Measurements from ENCODE around the gene AQP1. TPM values are rescaled to one million over a fixed set of nuclear protein-coding genes. Genes with fewer than 3 reads are reported as not detected.
A peak's percentile ranks its signal among the peaks of the same experiment; 100 is the strongest.

Gene AQP1
- polyA plus RNA-seq, 1 experiment = 0.32 TPM

DNA sequence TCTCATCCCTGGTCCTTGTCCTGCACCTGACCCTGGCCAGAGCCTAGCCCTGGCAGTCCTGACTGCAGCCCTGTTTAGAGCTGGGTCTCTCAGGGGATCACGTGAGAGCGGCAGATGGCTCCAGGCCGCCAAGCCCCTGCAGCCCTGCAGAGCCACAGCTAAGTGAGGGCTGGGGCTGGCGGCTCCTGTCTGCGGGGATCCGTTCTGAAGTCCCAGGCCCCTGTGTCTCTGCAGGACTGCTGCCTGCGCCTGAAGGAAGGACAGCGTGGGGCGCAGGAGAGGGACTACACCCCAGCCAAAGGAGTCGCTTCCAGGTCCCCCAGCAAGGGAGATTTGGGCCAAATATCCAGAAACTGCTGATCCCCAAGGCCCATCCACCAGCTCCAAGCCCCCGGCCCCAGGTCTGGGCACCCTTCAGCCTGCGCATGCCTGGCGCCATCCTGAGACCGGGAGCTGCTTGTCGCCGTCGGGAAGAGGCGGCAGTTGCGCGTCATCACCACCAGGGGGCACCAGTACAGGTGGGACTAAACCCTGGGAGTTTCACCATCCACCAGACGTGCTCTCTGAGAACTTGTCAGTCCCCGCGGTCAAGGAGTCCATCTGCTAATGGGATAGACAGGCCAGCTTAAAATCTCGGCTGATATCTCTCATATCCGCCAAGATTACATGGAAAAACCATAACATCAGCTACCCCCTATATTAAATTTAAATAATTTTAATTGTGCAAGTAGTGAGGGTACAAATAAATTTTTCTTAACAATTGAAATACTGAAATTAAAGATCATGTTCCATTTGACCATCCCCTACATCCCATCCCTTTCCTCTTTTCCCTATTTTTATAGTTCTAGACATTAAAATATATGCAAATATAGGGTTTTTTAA lies 27.0 kb downstream of the AQP1 start:
- Histone ChIP-seq H3K9me3 (ENCODE audit: control insufficient read depth, insufficient read depth, low read length) (no peaks in the 10 kb centered on the region), H3K4me3 (ENCODE audit: low read depth, low read length) (no peak overlapping the region; the same call in 1 of the 2 replicates), H3K27ac (ENCODE audit: low read depth, low read length) (no peak overlapping the region), H3K27me3 (ENCODE audit: control insufficient read depth, insufficient read depth, low read length) (peaks cover 25% of the 10 kb centered on the region)
- CTCF ChIA-PET = interaction anchor here (0.6 to 2.7 kb wide), 64 partner anchors 8 to 219 kb away, joined by 3 to 42 read pairs (median 5); partner anchors contain the start of genes AQP1 and GHRHR
- peak; percentile 32 for DNase-seq (ENCODE audit: low read depth, low spot score)
- POLR2A ChIA-PET = no interaction called here
- peak; percentile 97 for TF ChIP-seq CTCF (IDR thresholded peaks at IDR 0.05; ENCODE audit: low read depth, low read length)

DNA sequence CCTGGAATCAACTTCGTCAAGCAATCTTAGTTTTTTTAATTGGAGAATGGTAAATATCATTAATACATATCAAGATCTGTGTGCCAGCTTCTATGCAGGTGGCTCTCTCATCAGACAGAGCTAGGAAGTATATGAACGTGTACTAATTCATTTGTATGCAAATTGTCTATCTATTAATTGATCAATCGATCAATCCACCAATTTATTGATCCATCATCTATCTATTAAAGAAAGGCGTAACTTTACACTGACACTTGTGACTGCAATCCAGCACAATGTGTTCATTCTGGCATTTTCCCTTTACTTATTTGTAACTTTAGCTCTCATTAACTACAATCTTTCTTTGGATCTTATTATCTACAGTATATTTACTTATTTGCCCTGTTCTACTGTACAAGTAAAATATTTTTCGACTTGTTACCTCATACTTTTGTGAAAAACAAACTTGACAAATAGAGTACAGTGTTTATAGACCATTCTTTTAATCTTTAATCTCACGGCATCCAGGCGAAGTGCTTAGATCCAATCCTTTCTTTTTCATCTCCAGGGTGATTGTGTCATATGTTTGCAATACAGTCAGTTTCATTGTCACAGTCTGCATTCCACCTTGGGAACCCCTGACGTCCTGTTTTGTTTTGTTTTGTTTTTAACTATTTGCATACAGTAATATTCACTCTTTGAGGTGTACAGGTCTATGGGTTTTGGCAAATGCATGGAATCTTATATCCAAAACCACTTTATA lies 30.1 kb downstream of the AQP1 start:
- Histone ChIP-seq H3K9me3 (ENCODE audit: control insufficient read depth, insufficient read depth, low read length) (no peaks in the 10 kb centered on the region), H3K27me3 (ENCODE audit: control insufficient read depth, insufficient read depth, low read length) (peaks cover 15% of the 10 kb centered on the region), H3K27ac (ENCODE audit: low read depth, low read length) (no peak overlapping the region), H3K4me3 (ENCODE audit: low read depth, low read length) (no peak overlapping the region)
- ChIA-PET POLR2A (no interaction called here), CTCF (interaction anchor here (1.0 kb wide), 1 partner anchor 42 kb away, joined by 3 read pairs; no protein-coding TSS in a partner anchor)
- DNase-seq (ENCODE audit: low read depth, low spot score) = no peak
- no peak for TF ChIP-seq CTCF (IDR thresholded peaks at IDR 0.05; ENCODE audit: low read depth, low read length)

GRCh38 chr7:30950197-30950596 lies 38.5 kb downstream of the AQP1 start:
- DNase-seq (ENCODE audit: low read depth, low spot score) = no peak
- no peak for TF ChIP-seq CTCF (IDR thresholded peaks at IDR 0.05; ENCODE audit: low read depth, low read length)
- H3K27me3 ChIP-seq (ENCODE audit: control insufficient read depth, insufficient read depth, low read length) = peaks cover 12% of the 10 kb centered on the region
- no peak overlapping the region for H3K27ac ChIP-seq (ENCODE audit: low read depth, low read length)
- H3K4me3 ChIP-seq (ENCODE audit: low read depth, low read length) = no peak overlapping the region
- POLR2A ChIA-PET = no interaction called here
- CTCF ChIA-PET = interaction anchor here (1.5 kb wide), 1 partner anchor 11 kb away, joined by 4 read pairs; no protein-coding TSS in a partner anchor
- no peaks in the 10 kb centered on the region for H3K9me3 ChIP-seq (ENCODE audit: control insufficient read depth, insufficient read depth, low read length)

DNA sequence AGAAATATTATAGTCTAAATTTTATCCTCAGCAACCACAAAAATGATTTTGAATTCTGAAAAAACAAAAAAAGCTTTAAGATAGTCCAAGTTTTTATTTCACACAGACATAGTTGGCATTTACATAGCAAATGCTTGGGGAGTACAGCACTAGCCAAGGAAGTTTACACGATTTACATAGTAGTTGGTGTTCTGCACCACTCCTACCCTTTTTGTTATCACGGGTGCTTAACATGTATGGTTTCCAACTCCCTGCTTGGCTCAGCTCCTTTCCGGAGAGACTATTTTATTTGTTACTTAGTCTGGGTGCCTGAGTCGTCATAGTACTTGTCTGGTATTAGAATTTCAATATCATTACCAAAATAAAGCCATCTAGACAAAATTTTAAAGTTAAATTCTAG lies 43.3 kb downstream of the AQP1 start:
- Histone ChIP-seq H3K4me3 (ENCODE audit: low read depth, low read length) (no peak overlapping the region), H3K27ac (ENCODE audit: low read depth, low read length) (no peak overlapping the region), H3K9me3 (ENCODE audit: control insufficient read depth, insufficient read depth, low read length) (no peaks in the 10 kb centered on the region), H3K27me3 (ENCODE audit: control insufficient read depth, insufficient read depth, low read length) (peaks cover 10% of the 10 kb centered on the region)
- CTCF ChIA-PET = interaction anchor here (1.3 to 1.5 kb wide), 2 partner anchors 16 to 28 kb away, joined by 5 to 7 read pairs; no protein-coding TSS in a partner anchor
- POLR2A ChIA-PET = no interaction called here
- no peak for TF ChIP-seq CTCF (IDR thresholded peaks at IDR 0.05; ENCODE audit: low read depth, low read length)
- no peak for DNase-seq (ENCODE audit: low read depth, low spot score)

Data from AG04450 (cell line).